LHCN-M2 (cell line): ENCODE results near the gene SCAMP4. TPM values are rescaled to one million over a fixed set of nuclear protein-coding genes. Genes with fewer than 3 reads are reported as not detected.

Source experiments
- total RNA-seq: library from RNA; depleted of rRNA; stranded (reverse); fragments of >200 nt; gene quantifications from 2 replicates; pipeline ENCODE4 v1.2.3, GENCODE V29; 2014; rRNA removed

SCAMP4 gene
- total RNA-seq, 1 experiment from 2014 or later, result 105 TPM

Other genes with a start within 250 kb of the SCAMP4 start
- gene ONECUT3, start 151.9 kb upstream of the SCAMP4 start, total RNA-seq, result 0.06 TPM in 1 of 2 replicates, not detected in the other
- gene ATP8B3, start 93.1 kb upstream of the SCAMP4 start, total RNA-seq, result 4.9 and 6.5 TPM in 2 replicates
- 8.7 and 9.0 TPM in 2 replicates for gene REXO1, start 56.9 kb upstream of the SCAMP4 start, total RNA-seq
- gene KLF16, start 41.8 kb upstream of the SCAMP4 start, total RNA-seq, result 9.4 and 13.6 TPM in 2 replicates
- gene ABHD17A, start 19.9 kb upstream of the SCAMP4 start, total RNA-seq, result 118 and 132 TPM in 2 replicates
- 6.0 and 7.6 TPM in 2 replicates for gene ADAT3, start within 50 bp of the SCAMP4 start, total RNA-seq
- gene CSNK1G2, start 35.8 kb downstream of the SCAMP4 start, total RNA-seq, result 96.0 and 103 TPM in 2 replicates
- gene BTBD2, start 110.3 kb downstream of the SCAMP4 start, total RNA-seq, result 69.4 and 76.1 TPM in 2 replicates
- 44.0 and 49.5 TPM in 2 replicates for gene MKNK2, start 145.8 kb downstream of the SCAMP4 start, total RNA-seq
- gene MOB3A, start 190.9 kb downstream of the SCAMP4 start, total RNA-seq, result 26.5 and 33.9 TPM in 2 replicates
- 0.83 and 1.2 TPM in 2 replicates for gene IZUMO4, start 191.5 kb downstream of the SCAMP4 start, total RNA-seq
- gene AP3D1, start 246.2 kb downstream of the SCAMP4 start, total RNA-seq, result 112 and 125 TPM in 2 replicates